Measurements from ENCODE around the gene STAC3. TPM values are rescaled to one million over a fixed set of nuclear protein-coding genes. Genes with fewer than 3 reads are reported as not detected.

The STAC3 gene
- polyA plus RNA-seq, 1 experiment: 0.48 TPM

GRCh38 chr12:57240926-57241401, 10.0 kb downstream of the STAC3 start:
- Histone ChIP-seq H3K4me3 (ENCODE audit: low read depth, low read length) (peak overlapping the region; percentile 60), H3K27me3 (ENCODE audit: control insufficient read depth, insufficient read depth, low read length) (no peaks in the 10 kb centered on the region; the same call in 1 of the 2 replicates), H3K36me3 (ENCODE audit: control insufficient read depth, insufficient read depth, low read length) (peaks cover 3% of the 10 kb centered on the region; the same call in 1 of the 2 replicates)
- POLR2A ChIA-PET: interaction anchor here (0.5 to 1.1 kb wide), 2 partner anchors 11 to 854 kb away, joined by 3 to 7 read pairs; partner anchors contain the start of gene SHMT2
- TF ChIP-seq, protein P1, sequence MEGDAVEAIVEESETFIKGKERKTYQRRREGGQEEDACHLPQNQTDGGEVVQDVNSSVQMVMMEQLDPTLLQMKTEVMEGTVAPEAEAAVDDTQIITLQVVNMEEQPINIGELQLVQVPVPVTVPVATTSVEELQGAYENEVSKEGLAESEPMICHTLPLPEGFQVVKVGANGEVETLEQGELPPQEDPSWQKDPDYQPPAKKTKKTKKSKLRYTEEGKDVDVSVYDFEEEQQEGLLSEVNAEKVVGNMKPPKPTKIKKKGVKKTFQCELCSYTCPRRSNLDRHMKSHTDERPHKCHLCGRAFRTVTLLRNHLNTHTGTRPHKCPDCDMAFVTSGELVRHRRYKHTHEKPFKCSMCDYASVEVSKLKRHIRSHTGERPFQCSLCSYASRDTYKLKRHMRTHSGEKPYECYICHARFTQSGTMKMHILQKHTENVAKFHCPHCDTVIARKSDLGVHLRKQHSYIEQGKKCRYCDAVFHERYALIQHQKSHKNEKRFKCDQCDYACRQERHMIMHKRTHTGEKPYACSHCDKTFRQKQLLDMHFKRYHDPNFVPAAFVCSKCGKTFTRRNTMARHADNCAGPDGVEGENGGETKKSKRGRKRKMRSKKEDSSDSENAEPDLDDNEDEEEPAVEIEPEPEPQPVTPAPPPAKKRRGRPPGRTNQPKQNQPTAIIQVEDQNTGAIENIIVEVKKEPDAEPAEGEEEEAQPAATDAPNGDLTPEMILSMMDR (IDR thresholded peaks at IDR 0.05; ENCODE audit: insufficient read depth, low read depth, low read length): no peak
- no peak for DNase-seq (ENCODE audit: low read depth)
- CTCF ChIA-PET: interaction anchor here (0.9 to 14.1 kb wide), 15 partner anchors 11 to 217 kb away, joined by 3 to 334 read pairs (median 13); partner anchors contain the start of genes INHBE, NXPH4, SHMT2 and STAC3

DNA sequence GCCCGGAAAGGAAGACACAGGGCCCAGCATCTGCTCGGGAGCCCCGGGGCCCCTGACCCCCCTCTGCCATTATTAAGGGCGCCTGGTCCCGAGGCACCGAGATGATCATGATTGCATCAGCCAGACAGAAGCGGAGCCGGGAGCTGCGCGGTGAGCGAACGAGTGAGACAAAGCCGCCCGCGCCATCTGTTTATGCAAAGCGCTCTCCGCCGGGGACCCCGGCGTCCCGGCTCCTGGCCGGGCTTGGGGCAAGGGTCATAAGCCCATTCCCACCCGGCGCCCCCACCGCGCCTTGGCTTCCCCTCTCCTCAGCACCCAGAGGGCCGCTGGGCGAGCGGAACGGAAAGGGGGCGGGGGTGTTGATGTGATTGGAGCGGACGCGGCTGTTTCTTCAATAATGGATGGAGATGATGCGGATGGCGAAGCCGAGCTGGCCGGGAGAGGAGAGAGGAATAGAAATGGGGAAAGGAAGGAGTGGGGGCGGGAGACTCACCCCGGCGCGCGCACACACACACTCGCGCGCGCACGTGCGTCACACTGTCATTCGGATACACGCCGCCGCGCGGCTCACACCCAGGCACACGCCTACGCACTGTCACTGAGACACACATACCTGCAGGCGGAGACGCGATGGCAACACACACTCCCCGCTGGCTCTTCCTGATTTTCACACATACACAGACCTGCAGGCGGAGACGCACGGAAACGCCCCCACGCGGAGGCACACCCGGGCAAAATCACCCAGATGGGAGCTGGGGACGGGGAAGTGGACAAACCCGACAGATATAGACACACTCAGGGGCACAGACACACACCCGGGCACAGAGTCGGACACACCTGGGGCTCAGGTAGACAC, 10.7 kb downstream of the STAC3 start:
- Histone ChIP-seq H3K4me3 (ENCODE audit: low read depth, low read length) (peak overlapping the region; percentile 60), H3K27me3 (ENCODE audit: control insufficient read depth, insufficient read depth, low read length) (no peaks in the 10 kb centered on the region; the same call in 1 of the 2 replicates), H3K36me3 (ENCODE audit: control insufficient read depth, insufficient read depth, low read length) (peaks cover 7% of the 10 kb centered on the region; the same call in 1 of the 2 replicates)
- CTCF ChIA-PET: interaction anchor here (0.9 to 14.1 kb wide), 22 partner anchors 12 to 234 kb away, joined by 3 to 334 read pairs (median 6); partner anchors contain the start of genes INHBE, NEMP1, NXPH4 and SHMT2
- DNase-seq (ENCODE audit: low read depth): no peak
- POLR2A ChIA-PET: interaction anchor here (0.5 to 1.1 kb wide), 4 partner anchors 10 to 854 kb away, joined by 3 to 7 read pairs (median 5); partner anchors contain the start of gene SHMT2
- TF ChIP-seq, protein P1 (IDR thresholded peaks at IDR 0.05; ENCODE audit: insufficient read depth, low read depth, low read length): peak; percentile 22

DNA sequence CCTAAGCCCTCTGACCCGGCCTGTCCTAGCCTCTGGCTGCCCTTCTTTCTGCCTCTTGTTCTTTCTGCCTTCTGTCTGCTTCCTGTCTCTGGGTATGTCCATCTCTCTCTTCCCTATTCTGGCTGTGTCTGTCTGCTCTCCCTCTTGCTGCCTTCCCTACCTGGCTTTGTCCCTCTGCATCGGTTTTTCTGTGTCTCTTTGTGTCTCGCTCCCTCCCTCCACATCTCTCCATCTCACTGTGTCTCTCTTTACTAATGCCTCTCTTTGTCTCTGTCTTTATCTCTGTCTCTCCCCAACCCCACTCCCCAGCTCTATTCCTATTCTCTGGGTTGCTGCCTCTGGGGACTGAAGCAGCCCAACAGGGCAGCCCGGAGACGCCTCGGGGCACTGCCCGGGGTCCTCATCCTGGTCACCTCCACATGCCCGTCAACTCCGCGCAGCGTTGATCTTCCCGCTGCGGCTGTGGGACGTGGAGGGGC, 11.4 kb downstream of the STAC3 start:
- POLR2A ChIA-PET: interaction anchor here (0.7 to 1.0 kb wide), 4 partner anchors 10 to 121 kb away, joined by 4 to 5 read pairs (median 4); partner anchors contain the start of gene SHMT2
- TF ChIP-seq, protein P1 (IDR thresholded peaks at IDR 0.05; ENCODE audit: insufficient read depth, low read depth, low read length): no peak
- DNase-seq (ENCODE audit: low read depth): no peak

DNA sequence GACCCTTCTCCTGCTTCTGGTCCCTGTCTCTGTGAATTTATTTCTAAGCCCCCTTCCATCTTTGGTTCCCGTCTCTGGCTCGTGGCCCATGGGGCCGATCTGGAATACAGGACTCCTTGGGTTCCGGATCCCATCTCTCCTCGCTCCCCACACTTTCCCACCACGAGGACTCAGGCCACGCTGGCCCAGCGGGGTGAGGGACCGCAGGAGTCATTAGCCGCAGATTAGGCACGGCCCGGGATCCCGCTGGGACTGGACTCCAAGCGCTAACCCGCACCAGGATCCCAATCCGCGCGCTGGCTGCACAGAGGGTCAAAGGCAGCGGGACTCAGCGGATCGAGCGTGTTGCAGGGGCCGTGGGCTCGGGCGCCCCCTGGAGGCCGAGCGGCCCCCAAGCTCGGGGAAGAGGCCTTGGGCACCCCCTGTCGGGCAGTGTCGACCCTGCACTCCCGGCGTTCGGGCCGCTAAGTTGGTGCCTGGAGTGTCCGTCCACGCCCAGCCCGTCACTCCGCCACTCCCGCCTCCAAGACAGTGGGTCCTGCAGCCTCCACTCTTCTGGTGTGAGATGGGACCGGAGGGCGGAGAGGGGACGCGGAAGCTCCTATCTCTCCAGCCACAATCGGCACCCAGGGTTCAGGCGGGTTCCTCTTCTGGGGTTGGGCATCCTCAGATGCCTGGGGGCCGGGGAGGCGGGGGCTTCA, 12.0 kb downstream of the STAC3 start:
- Histone ChIP-seq H3K36me3 (ENCODE audit: control insufficient read depth, insufficient read depth, low read length) (peaks cover 17% of the 10 kb centered on the region), H3K4me3 (ENCODE audit: low read depth, low read length) (peak overlapping the region; percentile 60), H3K27me3 (ENCODE audit: control insufficient read depth, insufficient read depth, low read length) (no peaks in the 10 kb centered on the region; the same call in 1 of the 2 replicates)
- POLR2A ChIA-PET: interaction anchor here (0.8 to 1.0 kb wide), 3 partner anchors 9 to 25 kb away, joined by 4 to 5 read pairs (median 4); partner anchors contain the start of gene SHMT2
- CTCF ChIA-PET: interaction anchor here (0.8 to 14.1 kb wide), 26 partner anchors 8 to 236 kb away, joined by 3 to 334 read pairs (median 5); partner anchors contain the start of genes INHBE, NEMP1, NXPH4 and SHMT2
- DNase-seq (ENCODE audit: low read depth): peak; percentile 44
- TF ChIP-seq, protein P1 (IDR thresholded peaks at IDR 0.05; ENCODE audit: insufficient read depth, low read depth, low read length): peak; percentile 100

More for the DNA sequence above, 11.4 kb downstream of the STAC3 start:
- Histone ChIP-seq H3K4me3 (ENCODE audit: low read depth, low read length) (peak overlapping the region; percentile 60), H3K27me3 (ENCODE audit: control insufficient read depth, insufficient read depth, low read length) (no peaks in the 10 kb centered on the region; the same call in 1 of the 2 replicates), H3K36me3 (ENCODE audit: control insufficient read depth, insufficient read depth, low read length) (peaks cover 12% of the 10 kb centered on the region)
- CTCF ChIA-PET: interaction anchor here (0.8 to 14.1 kb wide), 28 partner anchors 11 to 235 kb away, joined by 3 to 334 read pairs (median 5); partner anchors contain the start of genes INHBE, NEMP1, NXPH4 and SHMT2
